Bone marrow (tissue), 2 donors: ENCODE data around the gene BRD4.
A peak's percentile ranks its signal among the peaks of the same experiment; 100 is the strongest.

Experiments used
- DNase-seq, 2 donors: peaks; one replicate each; lab custom pipeline; 2025; lab: John Stamatoyannopoulos, UW

Gene BRD4

DNA sequence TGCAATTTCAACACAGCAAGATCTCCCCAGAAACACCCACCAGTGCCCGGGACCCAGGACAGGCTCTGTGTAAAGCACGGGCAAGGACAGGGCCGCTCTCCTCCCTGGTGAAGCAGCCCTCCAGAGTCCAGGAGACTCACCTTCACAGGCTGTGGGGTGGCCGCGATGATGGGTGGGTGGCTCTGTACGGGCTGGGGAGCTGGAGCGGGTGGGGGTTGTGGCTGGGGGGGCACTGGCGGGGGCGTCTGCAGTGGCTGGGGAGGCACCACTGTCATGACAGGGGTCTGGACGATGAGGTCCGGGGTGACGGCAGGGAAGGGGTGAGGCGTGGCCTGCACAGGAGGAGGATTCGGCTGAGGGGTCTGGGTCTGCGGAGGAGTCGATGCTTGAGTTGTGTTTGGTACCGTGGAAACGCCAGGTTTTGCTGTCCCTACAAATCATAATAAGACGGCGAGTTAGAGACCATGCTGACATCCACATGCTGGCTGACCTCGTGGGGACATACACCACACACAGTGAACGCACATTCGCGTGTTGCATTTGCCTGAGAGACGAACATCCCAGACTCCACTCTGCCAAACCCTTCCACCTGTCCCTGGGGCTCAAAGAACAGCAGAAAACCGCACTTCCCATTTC lies 67.0 kb downstream of the BRD4 start:
- no peak for DNase-seq

DNA sequence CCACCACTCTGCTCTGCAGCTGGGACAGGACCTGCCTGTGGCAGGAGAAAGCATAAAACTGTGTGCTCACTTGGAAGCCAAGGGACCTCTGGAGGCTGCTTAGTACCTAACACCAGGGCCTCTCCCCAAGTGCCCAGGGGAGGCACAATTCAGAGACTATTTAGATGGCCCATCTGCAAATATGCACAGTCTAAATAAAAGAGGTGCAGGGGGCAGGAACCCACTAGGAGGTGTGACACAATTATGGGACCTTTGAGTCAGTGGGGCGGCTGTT lies 67.5 kb downstream of the BRD4 start:
- no peak for DNase-seq

DNA sequence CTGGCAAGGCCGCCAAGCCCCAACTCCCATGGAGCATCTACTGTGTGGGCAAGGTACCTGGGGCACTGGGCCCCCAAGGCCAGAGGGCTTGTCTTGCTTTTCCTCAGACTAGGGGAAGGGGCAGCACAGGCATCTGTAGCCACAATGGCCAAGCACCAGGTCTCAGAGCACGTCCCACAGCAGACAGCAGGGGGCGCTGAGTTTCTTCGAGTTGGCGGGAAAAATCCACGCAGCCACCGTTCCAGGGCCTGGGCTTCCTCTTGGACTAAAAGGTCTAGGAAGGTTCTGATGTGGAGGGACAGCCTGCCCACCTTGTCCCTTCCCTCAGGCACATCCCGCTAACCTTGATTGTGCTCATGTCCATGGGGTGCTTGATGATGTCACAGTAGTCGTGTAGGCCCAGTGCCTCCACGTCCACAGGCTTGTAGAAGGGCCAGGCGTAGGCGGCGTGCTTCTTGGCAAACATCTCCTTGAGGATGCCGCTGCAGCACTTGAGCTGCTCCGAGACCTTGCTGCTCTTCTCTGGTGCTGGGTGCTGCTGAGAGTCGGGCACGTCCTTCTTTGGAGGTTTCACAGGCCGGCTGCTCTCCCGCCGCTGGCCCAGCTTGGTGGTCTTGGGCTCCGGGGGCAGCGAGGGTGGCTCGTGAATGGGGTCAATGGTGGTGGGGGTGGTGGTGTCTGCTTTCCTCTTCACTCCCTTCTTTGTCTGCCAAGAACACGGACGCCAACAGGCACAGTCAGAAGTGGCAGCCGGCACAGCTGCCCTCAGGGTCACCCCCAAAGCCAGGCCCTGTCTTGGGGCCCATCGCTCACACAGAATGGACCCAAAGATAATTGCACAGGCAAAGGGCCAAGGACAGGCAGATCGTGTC lies 68.0 kb downstream of the BRD4 start:
- DNase-seq = peak; percentile 21 to 38

DNA sequence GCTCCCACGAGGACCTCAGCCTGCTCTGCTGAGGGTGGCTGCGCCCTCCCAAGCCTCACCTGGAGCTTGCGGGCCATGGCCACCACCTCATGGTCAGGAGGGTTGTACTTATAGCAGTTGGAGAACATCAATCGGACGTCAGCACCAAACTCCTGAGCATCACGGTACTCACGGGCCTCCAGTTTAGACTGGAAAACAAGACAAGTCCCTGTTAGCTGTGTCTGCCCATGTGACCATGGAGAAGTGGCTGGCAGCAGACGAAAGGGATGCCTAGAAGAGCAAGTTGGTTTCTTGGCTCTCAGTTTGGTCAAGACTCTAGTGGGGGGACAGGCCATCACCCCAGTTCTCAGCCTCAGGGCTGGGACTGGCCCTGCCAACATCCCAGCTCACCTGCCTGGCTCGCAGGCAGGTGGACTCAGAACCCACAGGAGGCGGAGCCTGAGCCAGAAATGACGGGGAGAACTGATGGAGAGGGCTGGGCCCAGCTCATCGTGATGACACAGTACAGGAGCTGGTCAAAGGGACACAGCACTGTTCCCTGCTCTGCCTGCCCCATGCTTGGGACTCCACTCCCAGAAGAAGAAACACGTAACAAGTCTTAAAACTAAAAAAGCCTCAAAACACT lies 68.9 kb downstream of the BRD4 start:
- no peak for DNase-seq

DNA sequence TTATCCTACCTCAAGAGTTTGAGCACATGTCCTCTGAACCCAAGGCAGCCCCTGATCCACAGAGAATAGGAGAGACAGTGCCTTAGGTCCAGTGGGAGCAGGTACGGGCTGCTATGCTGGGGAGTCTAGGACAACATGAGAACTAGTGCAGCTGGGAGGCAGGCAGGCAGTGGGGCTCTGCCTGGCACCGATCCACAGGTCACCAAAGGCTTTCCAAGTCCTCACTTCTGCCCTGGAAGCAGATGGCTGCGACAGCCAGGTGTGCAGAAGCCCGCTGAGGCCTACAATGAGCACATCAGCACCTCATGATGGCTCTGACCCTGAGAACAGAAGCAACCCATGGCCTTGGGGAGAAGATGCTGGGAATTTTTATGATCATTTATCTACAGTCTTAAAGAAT lies 70.3 kb downstream of the BRD4 start:
- no peak for DNase-seq

DNA sequence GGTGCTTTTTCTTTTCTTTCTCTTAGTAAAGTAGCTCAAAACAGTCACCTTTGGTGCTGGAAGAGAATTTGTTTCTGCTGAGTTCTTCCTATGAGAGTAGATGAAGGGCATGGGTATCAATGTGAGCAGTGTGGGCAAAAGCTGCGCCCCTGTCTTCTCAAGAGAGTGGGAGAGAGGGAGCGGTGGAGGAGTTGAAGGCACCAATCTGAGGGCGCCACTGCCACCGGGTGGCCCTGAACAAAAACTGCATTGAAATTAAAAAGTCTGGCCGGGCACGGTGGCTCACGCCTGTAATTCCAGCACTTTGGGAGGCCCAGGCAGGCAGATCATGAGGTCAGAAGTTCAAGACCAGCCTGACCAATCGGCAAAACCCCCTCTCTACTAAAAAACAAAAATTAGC lies 71.4 kb downstream of the BRD4 start:
- DNase-seq = no peak

DNA sequence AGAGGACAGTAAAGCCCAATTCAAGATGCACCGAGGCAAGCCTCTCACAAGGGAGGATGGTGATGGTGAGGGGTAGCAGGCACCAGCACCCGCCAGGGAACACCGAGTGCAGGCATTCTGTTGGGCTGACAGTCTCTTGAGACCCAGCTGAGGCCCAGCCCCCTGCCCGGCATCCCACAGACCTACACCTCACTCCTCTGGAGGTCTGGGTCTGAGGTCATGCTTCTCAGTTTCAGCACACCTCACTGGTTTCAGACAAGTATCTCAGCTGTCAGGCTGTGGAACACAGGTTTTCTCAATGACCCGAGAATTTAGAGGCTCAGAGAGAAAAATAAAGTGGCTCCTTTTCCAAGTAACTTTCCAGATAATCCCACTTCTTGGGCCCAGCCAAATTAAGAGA lies 72.4 kb downstream of the BRD4 start:
- DNase-seq = no peak

DNA sequence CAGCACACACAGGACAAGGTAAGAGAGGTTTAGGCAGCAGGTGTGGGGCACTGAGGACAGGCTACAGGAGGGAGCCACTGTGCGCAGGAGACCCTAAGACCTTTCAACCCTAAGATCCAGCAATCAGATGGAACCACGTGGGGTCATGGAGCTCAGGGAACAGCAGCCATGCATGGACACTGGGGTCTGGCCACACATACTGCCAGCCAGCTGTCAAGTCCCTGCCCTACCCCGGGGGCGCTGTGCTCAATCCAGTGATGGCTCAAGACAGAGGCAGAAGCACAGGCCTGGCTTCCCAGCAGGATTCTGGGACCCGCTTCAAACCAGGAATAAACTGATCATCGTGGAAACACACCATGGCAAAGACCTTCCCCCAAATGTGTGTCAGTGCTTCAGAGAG lies 74.6 kb downstream of the BRD4 start:
- DNase-seq = no peak

DNA sequence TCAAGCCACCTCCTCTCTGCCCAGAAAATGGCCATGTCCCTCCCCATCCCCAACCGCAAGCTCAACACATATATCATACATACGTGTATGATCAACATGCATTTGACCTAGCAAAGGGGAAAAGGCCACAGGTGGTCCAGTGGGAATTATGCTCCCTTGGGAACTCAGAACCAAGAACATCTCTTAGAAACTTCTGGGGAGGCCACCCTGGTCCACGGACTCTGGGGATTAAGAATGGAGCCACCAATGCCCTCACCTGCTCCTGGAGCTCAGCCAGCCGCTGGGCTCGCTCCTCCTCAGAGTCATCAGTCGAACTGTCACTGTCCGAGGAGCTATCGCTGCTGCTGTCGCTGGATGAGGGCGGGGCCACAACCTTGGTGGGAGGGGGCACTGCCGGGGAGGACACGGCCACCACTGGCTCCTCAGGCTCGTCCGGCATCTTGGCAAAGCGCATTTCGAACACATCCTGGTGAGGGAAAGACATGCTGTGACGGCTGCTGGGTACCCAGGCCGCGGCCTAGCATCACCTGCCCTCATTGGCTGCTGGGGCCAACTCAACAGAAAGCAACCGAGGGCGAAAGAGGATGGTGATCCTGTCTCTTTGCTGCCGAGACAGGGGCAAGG lies 75.5 kb downstream of the BRD4 start:
- DNase-seq = no peak

DNA sequence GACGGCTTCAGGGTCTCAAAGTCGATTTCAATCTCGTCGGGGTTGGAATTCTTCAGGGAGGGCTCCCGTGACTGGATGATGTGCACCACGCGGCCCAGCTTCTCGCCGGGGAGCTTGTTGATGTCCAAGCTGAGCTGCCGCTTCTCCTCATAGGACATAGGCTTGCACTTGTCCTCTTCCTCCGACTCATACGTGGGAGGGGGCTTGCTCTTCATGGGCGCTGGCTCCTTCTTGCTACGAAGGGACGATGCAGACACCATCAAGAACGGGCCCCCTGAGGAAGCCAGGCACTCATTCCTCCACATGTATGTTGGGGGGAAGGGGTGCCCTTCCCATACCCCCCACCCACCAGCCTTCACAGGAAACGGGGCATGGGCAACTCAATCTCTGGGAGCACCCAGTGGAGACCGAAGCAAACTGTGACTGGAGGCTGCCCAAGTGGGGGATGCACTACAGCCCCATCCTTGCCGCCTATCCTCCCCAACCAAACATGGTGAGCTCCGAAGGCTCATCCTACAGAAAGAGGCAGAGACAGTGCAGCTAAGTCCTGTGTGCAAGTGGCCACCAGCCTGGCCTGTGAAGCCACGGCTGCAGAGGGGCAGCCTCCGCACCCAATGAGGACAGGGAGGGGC lies 76.9 kb downstream of the BRD4 start:
- no peak for DNase-seq

DNA sequence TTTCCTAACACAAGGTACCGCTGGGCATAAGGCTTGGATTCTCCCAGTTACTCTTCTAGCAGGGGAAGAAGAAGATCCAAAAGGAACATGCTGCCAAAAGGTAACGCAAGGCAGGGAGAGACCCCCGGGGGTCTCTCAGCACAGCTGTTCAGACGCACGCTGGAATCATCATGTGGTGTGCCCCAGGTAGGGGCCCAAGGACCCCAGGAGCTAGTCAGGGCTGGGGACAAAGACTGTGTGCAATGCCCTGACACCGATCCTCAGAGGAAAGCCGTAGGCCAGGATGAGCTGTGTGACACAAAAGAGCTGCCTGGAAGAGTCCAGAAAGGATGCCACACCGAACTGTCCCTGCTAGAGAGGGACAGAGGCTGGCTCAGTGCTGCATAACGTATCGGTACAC lies 77.8 kb downstream of the BRD4 start:
- no peak for DNase-seq

DNA sequence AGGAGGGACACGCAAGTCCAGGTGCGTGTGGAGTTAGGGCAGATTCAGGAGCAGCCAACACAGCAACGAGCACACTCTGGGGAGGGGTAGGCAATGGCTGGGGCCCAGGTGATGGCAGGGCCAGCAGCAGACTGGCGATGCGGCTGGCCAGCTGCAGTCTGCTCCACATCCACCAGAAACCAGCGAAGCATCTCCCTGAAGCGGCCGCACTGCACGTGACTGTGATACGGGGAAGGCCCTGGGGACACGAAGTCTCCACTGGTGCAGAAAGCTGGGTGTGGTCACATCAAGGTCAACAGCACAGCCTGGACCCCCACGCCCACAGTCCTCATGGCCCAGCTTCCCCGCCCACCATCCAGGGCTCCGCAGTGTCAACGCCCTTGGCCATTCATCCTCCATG lies 78.8 kb downstream of the BRD4 start:
- DNase-seq = no peak

DNA sequence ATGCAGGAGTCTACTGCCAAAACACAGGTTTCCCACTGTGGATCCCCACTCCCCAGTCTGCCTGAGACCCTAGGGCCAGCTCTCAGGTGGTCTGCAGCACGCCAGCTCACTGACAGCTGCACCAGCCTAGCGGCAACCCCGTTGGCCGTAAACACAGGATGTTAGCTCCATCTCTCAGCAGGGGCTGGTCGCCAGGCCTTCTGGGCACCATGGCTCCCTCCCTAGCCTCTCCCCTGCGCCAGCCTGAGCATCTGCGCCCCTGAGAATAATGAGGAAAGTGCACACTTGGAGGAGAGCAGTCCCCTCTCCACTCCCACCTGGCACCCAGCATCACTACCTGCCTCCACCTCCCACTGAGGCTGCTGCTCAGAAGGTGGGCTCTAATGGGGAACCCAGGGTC lies 79.3 kb downstream of the BRD4 start:
- no peak for DNase-seq

DNA sequence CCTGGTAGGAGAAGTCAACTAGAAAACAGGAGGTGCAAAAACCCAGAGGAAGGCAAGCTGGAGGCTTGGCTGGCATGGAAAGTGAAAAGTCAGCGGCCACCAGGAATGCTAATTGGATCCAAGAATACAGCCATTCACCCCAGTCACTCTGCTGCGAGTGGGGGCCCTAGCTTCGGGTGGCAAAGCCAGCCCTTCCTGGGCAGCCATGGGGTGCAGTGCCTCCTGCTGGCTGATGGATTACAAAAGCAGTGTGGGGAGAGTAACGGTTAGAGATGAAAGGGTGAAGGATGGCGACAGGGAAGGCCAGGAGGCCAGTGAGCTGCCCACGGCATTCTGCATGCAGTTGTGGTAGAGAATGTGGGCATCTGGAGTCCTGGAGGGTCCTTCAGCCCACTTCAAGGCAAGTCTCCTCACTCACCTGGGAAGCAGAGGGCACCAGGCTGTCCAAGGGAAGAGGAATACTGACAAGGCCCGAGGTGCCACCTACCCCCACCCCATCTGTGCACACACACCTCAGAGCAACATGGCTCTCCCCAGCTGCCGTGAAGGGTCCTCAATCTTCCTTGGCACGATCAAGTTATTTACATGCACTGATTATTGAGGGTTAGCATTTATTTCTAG lies 79.8 kb downstream of the BRD4 start:
- no peak for DNase-seq

DNA sequence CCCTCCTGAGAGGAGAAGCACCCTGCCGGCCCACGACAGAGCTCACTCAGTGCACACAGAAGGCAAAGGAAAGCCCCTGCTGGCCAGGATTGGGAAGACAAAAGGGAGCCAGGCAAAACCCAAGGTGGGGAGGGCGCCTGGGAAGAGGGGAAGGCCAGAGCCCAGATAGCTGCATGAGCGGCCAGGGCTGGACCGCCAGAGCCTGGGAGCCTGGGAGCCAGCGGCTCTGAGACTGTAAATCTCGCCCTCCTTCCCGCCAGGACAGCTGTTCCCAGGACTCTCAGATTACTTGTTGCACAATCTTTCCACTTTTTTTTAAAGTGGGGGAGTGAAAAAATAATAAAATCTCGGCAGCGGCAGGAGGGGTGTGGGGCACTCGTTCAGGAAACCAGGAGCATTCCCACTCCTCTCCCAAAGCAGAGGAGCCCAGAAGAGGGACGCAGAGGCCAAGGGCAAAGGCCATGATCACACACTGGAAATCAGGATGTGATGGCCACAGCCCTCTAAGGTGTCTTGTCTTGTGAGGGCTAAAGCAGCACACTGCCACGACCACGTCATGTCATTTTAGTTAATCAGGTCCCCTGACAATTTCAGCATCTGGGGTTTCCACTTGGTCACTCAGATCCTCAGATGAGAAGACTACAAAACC lies 80.5 kb downstream of the BRD4 start:
- no peak for DNase-seq

DNA sequence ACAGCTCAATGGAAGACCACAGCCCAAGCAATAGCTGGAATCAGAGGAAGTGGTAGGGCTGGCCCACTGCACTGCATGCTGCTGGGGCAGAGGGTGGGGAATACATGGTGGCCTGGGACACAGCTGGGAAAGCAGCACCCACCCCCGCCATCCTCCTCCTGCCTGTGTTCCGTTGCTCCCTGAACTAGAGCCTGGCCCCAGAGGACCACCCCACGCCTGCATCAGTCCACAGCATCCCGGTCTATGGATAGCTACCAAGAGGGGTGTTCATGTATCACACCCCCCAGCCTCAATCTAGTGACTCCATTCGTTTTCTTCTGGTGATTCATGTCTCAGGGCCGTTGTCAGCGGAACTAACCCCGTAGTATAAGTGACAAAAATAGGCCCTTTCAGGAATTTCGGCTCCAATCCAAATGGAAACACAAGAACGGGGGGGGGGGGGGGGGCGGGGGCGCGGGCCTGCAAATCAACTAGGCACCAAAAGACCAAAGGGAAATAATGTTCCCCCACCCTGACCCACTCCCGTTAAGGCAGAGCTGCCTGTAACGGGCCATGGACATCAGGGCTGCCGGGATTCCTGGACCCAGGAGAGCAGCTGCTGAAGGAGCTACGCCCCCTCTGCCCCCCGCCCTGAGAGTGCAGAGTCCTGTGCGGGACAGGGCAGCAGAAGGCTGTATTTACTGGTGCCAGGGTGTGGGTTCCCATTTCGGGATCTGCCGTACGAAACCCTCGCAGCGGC lies 81.2 kb downstream of the BRD4 start:
- no peak for DNase-seq

DNA sequence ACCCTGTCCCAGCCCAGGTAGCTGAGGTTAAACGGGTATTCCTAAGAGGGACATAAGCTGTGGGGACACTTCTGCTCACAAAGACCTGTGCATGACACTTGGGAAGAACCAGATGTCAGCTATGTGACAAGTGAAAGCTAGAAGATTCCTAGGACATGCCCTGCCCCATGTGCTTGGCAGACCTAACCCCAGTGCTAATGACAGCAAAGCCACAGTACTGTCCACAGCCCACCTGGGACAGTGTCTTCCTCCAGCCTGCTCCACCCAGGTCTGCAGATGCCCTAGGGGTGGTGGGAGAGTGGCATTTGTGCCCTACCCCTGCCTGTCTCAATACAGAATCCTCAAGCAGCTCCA lies 81.7 kb downstream of the BRD4 start:
- DNase-seq = no peak

DNA sequence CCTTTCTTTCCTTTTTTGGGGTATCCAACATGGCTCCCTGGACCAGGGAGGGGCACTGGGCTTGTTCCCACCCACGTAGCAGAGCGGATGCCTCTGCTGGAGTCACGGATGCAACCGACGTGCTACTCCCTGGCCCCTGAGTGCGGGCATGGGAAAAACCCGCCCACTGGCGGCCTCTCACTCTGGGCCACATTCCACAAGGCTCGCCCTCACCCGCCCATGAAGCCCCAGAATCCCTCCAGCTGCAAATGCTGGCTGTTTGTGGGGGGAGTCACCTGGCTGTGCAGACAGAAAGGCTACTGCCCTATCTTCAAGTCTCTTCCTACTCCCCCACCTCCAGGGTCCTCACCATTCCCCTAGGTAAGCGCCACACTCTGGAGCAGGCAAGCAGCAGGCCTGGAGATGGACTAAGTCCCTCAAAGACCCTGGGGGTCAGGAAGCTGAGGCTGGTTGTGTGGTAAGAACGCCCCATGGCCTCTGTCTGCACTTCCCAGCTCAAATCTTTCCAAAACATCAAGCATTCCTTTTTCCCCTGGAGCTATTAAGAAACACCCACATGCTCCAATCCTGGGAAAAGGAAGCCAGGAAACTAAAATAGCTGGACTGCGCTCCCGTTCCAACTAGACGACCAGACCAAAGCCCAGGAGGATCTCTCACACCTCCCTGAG lies 82.2 kb downstream of the BRD4 start:
- no peak for DNase-seq

DNA sequence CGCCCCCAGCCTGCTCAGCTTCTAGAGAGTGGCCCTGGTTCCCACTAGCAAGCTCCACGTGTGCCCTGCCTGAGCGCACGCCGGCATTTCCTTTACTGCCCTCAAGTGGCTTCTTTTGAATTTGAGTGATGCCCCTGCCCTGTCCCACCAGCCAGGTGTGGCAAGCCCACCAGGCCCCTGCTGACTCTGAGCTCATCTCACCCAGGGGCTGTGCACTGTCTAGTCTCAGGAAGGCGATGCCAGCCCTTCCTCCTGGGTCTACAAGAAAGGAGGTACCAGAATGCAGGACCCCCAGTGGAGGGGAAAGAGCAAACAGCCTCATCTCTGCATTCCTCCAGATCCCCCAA lies 82.8 kb downstream of the BRD4 start:
- DNase-seq = no peak

DNA sequence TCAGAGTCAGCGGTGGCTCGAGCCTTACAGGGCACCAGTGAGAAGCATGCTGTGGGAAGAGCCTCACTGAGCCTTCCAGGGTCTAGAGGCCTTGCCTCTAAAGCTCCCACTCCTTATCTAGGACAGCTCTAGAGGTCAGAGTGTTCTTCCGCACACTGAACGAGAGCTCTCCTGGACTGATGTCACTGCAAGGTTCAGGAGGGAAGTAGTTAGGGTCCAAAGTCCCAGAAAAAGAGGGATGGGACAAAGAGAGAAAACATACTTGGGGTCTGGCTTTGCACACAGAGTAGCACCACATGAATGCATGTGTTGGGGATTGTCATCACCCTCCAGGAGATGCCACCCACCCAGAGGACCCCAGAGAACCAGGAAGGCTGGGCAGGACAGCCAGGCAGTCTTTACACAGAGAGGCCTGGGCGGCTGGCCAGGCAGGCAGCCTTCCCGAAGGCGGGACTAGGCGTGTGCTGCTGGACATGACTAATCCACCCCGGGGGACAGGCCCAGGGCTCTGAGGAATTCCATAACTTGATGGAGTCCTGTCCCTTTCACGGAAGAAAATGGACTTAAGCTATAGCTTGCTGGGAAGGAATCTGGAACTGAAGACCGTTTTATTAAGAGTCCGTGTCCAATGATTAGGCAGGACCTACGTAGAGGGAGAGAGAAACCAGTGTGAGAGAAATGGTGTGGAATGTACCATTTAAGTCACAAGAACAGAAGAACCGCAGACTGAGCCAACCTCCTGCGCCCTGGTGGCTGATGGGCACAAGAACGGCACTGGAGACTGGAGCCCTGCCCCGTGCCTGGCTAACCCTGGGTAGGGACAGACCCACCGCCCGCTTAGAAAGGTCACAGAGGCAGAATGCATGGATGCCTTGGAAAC lies 83.5 kb downstream of the BRD4 start:
- no peak for DNase-seq
